GM12874 (cell line): Measurements from ENCODE around the gene AP2S1.

Source experiments
- TF ChIP-seq, protein P1 (sequence below): IDR thresholded peaks from 2 replicates; pipeline ENCODE4 v1.5.1; 2011; ENCODE audit warnings: low read depth, mild to moderate bottlenecking, control low read depth, low read length, moderate library complexity; ENCODE audit not compliant: insufficient read depth

Gene AP2S1

GRCh38 chr19:46798713-46799112 is 51.9 kb downstream of the AP2S1 start:
- TF ChIP-seq, protein P1, sequence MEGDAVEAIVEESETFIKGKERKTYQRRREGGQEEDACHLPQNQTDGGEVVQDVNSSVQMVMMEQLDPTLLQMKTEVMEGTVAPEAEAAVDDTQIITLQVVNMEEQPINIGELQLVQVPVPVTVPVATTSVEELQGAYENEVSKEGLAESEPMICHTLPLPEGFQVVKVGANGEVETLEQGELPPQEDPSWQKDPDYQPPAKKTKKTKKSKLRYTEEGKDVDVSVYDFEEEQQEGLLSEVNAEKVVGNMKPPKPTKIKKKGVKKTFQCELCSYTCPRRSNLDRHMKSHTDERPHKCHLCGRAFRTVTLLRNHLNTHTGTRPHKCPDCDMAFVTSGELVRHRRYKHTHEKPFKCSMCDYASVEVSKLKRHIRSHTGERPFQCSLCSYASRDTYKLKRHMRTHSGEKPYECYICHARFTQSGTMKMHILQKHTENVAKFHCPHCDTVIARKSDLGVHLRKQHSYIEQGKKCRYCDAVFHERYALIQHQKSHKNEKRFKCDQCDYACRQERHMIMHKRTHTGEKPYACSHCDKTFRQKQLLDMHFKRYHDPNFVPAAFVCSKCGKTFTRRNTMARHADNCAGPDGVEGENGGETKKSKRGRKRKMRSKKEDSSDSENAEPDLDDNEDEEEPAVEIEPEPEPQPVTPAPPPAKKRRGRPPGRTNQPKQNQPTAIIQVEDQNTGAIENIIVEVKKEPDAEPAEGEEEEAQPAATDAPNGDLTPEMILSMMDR, result no peak

DNA sequence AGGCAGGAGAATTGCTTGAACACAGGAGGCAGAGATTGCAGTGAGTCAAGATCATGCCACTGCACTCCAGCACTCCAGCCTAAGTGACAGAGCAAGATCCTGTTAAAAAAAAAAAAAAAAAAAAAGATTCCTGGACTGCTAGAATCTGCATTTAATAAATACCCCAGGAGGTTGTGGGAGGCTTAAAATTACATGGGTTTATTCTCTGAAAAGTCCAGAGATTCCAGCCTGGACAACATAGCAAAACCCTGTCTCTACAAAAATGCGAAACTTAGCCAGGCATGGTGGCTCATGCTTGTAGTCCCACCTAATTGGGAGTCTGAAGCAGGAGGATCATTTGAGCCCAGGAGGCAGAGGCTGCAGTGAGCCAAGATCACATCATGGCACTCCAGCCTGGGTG is 52.8 kb downstream of the AP2S1 start:
- TF ChIP-seq, protein P1, result no peak

- TF ChIP-seq, protein P1, result no peak
These were observed 58.7 kb downstream of the AP2S1 start for GRCh38 chr19:46791944-46792343.

DNA sequence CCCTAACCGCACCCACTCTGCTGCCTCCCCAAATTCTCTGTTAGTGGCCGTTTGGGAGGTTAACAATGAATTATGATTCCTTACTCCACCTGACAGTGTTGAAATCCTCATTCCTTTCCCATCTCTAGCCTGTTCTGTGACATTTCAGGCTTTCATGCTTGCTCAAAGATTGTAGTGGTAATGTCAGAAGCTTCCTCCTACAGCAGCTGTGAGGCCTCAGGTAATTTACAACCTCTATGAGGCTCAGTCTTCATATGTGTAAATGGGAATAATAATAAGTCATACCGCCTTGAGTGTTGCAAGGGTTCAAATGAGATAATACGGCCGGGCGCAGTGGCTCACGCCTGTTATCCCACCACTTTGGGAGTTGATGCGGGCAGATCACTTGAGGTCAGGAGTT is 61.3 kb downstream of the AP2S1 start:
- TF ChIP-seq, protein P1, result no peak

DNA sequence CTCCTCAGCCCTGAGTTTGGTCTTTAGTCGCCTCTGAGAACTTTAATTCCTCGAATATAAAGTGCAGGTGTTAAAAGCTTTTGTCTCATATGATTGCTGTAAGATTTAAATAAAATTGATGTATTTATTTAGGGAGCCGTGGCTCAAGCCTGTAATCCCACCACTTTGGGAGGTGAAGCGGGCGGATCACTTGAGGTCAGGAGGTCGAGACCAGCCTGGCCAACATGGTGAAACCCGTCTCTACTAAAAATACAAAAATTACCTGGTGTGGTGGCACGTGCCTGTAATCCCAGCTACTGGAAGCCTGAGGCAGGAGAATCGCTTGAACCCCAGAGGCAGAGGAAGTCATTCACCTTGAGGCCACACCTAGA is 61.7 kb downstream of the AP2S1 start:
- TF ChIP-seq, protein P1, result no peak

DNA sequence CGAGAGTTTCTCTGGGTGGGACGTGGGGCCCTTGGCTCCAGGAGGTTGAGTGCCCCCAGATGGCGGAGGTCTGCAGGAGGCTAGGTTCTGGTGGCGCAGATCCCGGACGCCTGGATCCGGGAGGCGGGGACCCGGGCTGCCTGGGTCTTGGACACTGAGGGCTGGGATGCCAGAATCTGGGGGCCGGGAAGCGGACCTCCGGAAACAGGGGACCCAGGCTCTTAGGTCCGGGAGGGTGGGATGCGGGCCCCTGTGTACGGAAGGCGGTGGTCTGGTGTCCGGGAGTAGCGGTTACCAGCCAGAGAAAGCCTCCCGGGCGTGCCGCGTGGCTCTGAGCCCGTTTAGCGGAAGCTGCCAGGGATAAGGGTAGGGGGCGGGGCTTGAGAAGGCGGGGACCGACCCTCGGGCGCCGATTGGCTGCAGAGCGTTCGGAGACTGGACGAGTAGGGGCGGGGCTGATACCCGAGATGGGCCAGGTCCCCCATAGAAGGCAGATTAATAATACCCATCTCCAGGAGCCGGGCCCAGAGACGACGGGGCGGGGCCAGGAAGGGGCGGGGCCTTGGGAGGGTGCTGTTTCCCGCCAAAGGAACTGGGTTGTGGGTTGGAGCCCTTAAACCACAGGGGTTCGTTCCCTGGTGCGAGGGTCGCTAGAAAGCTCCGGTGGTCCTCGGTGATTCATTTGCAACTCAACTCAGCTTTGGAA is 62.2 kb downstream of the AP2S1 start, which contains the start of gene SLC1A5:
Gene SLC1A5, minus strand, starts transcription at position 333 of the 706 bp plus-strand sequence. CDS start 629 bp downstream, outside the sequence.
- TF ChIP-seq, protein P1, result no peak
